ENCODE data around the gene NUDT5.
"Not testable (repeated sequence)": the region's sequence is repeated elsewhere in the genome, so short reads cannot be mapped to it uniquely, and the experiment has no call there.

NUDT5 gene

DNA sequence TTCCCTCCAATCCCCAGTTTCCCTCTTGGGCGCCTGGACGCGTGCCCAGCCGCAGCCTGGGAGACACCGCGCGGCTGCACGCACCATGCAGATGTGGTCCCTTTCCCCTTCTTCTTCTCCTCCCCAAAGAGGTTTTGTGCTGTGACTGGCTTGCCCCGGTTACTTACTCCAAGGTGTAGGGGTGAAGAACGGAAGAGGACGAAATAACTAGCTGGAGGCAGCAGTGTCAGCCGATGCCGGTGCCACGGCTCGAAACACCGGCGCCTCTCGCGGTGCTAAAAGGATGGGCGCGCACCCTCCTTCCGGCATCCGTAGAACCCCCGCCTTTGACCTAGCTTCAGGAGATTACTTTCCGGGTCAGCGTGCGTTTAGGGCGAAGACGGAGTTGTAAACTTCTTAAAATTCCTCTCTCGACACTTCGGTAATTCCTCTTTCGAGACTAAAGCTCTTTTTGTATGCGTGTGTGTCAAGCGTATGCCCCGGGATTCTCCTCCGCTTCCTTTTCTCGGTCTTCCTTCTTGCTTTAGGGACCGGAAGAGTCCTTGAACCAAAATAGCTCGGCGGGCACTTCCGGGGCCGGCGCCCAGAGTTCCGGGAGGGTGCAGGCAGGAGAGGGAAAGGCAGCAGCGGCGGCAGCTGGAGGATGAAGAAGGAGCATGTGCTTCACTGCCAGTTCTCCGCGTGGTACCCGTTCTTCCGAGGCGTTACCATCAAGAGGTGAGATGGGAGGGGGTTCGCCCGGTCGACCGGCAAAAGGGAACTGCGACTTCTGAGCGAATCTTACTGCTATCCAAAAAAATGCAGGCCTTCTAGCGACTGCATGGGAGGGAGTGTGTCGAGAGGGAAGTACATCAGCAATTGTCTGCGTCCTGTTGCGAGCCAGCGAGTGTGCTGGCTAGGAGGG is at the start of gene NUDT5, which contains the start of gene CDC123:
NUDT5 (minus strand) TSS at position 289 of the 904 bp plus-strand sequence. CDS start 9,600 bp downstream, outside the sequence.
CDC123 (plus strand) TSS at position 586 of the 904 bp plus-strand sequence; CDS start at position 644, 58 bp downstream.
- no peak for FAIRE-seq

DNA sequence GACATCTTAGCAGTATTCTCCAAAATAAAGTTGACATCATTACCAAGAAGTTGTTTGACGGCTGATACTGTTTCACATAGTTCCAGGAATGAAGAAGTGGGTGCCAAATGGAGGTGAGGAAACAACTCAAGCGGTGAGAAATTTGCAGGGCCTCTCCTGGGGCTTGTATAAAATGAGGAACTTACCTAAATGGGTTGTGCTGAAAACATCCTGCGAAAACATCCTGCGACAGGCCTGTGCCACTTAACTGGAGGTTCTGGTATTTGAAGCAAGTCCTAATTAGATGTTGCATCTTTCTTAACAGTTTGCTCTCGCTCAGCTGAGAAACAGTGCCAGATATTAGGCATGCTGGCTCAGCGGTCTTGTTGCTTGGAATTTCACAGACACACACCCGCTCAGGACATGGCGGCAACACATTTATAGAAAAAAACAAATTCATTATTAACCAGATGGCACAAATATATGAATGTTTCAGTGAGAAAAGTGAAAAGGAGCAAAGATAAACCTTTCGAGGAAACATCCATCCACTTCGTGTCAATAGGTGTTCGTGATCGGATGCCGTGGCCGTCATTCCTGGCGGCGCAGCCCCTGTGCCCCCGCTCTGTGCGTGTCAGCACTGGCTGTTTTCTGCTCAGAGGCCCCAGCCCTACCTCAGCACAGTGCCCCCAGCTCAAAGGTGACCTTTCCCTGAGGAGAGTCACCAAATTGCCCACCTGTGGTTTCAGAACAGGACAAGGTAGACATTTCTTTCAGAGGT is 48.4 kb upstream of the NUDT5 start:
- FAIRE-seq = no peak

DNA sequence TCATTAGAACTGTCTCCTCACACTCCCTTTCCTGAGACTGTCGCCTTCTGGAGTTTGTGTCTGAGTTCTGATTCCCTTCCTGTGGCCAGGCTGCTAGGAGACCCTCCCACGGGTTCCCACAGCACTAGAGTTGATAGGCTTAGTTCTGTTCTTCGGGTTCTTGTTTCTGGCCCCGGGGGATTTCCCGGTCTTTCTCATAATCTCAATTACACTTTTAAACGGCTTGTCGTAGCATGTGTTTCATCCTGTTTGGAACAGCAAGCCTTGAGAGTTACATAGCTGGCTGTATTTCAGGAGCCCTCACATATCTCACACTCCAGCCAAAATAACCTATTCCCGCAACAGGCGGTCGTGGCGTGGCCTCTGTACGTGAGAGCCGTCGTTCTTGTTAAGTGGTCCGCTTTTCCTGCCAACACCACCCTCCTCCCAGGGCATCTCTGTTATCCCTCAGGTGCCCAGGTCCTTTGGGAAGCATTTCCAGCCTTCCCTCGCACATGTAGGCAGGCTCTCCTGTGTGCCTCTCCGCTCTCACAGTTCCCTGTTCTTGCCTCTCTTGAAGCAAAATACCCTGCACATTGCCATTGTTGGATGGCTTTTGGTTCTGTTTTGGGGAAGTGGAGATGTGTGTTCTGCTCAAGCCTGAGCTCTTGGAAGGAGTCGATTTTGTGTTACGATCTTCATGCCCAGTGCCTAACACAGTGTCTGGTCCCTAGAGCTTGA is 46.3 kb upstream of the NUDT5 start:
- FAIRE-seq = no peak

DNA sequence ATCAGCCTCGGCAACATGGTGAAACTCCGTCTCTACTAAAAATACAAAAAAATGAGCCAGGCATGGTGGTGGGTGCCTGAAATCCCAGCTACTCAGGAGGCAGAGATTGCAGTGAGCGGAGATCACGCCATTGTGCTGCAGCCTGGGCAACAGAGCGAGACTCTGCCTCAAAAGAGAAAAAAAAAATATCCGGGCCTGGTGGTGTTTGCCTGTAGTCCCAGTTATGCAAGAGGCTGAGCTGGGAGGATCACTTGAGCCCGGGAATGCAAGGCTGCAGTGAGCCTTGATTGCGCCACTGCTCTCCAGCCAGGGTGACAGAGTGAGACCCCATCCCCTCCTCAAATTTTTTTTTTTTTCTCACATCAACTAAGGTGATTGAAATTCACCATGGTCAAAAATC is 43.1 kb upstream of the NUDT5 start:
- no peak for FAIRE-seq

DNA sequence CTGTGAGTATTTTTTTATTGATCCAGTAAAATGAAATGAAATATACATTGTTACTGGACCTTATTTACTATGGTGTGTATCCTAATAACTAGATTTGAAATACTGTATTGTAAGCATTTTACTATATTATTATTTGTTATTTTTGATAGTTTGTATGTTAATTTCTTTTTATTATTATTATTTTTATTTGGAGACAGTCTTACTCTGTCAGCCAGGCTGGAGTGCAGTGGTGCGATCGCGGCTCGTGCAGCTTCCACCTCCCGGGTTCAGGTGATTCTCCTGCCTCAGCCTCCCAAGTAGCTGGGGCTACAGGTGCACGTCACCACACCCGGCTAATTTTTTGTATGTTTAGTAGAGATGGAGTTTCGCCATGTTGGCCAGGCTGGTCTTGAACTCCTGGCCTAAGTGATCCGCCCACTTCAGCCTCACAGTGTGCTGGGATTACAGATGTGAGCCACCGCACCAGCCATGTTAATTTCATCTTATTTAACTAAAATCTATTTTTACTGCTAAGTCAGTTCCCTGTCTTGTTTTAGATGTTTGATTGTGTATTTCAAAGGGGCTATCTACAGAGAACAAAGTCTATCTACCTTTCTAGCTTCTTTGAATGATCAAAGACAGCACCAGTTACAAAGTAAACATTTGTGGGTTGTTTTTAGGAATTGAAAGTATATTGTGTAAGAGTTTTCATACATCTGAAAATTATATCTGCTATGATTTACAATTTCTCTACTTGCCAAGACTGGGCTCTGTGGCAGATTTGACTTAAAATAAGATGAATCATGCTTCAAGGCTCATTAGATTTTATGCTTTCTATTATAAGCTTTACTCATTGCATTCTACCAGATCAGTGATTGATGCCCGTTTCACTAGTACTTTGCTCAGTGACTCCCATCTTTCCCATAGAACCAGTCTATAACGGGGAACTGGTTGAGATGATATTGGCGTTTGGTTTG is 41.9 kb upstream of the NUDT5 start:
- FAIRE-seq = no peak

DNA sequence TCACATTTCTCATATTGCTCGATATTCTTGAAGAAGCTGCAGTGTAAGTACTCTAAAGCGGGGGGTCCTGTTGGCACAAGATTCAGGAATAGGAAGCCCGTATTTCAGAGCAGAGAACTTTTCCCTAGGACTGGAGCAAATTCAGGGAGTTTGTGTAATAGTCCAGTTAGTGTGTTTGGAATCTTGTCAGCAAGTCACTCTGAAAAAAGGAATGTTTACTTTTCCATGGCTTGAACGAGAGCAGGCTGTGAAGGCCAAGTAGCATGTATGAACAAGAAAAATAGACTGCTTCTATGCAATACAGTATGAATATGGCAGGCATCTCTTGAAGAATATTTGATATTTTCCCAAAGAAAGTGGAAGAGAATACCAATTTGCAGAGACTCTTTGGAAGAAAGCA is 40.1 kb upstream of the NUDT5 start:
- FAIRE-seq = no peak

DNA sequence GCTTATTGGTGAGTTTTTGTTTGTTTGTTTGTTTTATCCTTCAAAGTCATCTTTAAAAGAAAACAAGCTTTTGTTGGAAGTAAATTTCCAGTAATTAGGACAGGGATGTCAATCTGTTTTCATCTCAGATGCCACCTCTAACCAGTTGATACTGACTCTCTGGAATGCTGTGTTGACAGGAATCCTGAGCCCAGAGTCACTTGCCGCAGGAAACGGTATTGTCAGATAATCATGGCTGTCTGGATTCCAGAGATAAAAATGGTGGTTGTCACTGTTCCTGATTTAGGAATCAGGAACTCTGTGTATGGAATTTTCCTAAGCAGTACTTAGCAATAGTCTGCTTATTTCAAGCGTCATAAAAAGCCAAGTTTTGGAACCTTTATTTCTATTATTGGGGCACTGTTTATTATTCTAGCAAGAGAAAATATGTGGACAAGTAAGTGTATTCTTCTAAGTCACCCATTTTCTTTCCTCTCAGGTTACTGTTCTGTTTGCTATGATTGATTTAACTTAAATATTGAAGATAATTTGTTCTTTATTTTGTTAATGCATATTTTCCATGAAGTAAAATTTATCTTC is 39.5 kb upstream of the NUDT5 start:
- no peak for FAIRE-seq

DNA sequence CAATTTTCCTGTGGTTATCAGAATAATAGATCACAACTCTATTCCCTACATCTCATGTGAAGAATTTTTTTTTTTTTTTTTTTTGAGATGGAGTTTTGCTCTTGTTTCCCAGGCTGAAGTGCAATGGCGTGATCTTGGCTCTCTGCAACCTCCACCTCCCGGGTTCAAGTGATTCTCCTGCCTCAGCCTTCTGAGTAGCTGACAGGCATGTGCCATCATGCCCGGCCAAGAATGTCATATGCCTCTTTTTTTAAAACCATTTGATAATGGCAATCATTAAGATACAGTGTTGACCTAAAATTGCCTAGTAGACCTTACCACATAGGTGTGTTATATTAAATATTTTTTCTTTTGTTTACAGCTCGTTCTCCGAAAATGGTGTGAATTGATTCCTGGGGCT is 39.0 kb upstream of the NUDT5 start:
- not testable (repeated sequence) for FAIRE-seq

DNA sequence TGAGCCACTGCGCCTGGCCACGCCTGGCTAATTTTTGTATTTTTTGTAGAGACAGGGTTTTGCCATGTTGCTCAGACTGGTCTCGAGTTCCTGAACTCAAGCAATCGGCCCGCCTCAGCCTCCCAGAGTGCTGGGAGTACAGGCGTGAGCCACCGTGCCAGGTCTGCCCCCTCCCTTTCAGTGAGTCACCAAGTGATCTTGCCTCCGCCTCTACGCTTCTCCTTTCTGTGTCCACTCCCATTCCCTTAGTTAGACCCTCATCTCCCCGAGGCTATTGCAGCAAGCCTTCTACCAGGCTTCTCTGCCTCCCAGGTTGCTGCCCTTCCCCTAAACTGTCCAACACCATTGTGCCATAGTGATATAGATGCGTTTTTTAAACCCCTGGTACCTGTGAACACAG is 33.2 kb upstream of the NUDT5 start:
- FAIRE-seq = no peak

DNA sequence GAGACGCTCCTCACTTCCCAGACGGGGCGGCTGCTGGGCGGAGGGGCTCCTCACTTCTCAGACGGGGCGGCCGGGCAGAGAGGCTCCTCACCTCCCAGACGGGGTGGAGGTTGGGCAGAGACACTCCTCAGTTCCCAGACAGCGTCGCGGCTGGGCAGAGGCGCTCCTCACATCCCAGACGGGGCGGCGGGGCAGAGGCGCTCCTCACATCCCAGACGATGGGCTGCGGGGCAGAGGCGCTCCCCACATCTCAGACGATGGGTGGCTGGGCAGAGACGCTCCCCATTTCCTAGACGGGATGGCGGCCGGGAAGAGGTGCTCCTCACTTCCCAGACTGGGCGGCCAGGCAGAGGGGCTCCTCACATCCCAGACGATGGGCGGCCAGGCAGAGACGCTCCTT is 30.7 kb upstream of the NUDT5 start:
- FAIRE-seq = not testable (repeated sequence)

DNA sequence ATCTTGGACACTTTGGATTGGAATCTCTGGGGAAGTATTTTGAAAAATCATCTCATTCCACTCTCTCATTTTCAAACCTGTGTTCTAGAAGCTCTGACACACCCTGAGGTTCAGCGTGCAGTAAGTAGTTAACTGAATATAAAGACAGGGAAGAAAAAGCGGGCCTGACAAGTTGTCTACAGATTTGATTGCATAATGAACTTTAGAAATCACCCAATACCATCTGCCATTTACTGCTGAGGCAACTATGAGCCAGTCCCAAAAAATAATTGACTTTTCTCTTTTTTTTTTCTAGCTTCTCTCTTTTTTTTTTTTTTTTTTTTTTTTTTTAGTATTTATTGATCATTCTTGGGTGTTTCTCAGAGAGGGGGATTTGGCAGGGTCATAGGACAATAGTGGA is 29.8 kb upstream of the NUDT5 start:
- no peak for FAIRE-seq

DNA sequence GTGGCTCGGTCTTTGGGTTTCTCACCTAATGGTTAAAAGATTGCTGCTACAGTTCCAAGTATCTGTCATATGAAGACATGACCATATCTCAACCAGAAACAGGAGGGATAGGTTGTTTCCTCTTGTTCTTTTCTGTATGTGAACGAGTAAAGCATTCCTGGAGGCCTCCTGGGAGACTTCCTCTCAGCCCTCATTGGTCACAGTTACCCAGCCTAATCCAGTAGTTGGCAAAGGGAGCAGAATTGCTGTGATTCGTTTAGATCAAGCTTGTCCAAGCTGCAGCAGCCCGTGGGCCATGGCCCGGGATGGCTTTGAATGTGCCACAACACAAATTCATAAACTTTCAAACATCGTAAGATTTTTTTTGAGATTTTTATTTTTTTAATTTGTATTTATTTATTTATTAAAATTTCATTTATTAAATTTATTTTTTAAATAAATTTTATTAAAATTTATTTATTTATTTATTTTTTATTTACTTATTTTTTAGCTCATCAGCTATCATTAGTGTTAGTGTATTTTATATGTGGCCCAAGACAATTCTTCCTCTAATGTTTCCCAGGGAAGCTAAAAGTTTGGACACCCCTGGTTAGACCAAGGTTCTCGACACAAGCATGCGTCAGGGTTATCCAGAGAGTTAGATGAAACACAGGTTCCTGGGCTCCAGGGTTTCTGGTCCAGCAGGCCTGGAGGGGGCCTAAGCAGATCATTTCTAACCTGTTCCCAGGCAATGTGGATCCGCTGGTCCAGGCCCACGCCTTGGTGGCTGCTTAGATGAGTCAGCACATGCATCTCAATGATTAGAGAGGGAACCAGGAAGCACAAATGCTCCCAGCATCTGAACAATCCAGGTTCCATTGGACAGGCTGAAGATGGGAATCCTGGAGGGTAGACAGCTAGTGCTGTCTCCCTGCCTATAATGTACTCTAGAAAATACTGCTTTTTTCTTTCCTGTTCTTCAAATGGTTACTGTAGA is 25.9 kb upstream of the NUDT5 start:
- no peak for FAIRE-seq

DNA sequence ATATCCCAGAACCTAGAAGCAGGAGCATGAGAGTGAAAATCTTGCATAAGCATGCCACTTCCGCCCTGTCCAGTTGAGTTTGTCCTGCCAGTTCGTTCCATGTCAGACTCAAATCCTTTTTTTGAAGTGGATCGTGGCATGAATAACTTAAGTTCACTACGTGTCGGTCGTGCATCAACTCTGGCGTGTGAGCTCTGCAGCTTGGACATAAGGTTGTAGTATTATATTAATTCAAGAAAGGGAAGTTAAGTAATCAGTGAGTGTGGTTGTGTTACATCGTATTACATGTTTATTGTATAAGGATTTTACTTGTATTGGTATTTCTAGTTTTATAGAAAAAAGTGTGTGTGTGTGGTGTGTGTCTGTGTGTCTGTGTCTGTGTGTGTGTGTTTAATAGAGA is 23.3 kb upstream of the NUDT5 start:
- no peak for FAIRE-seq

DNA sequence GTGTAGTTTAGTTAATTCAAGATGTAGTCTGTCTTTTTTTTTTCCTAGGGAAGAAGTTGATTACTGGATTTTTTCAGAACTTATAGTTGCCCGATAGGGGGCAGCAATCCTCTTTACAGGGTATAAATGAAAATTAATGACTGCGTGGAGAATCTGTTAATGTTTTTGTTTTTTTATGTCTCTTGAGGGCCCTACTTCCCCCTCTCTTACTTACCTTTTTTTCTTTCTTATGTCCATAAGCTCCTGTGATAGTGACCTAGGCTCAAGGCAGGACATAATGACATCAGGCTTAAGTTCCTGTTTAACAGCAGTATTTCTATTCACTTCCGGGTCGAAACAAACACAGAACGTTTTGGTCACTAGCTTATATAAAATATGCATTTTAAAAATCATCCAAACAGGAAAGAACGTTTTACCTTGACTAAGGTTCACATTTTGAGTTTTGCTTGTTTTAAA is 19.1 kb upstream of the NUDT5 start:
- FAIRE-seq = peak; percentile 25

DNA sequence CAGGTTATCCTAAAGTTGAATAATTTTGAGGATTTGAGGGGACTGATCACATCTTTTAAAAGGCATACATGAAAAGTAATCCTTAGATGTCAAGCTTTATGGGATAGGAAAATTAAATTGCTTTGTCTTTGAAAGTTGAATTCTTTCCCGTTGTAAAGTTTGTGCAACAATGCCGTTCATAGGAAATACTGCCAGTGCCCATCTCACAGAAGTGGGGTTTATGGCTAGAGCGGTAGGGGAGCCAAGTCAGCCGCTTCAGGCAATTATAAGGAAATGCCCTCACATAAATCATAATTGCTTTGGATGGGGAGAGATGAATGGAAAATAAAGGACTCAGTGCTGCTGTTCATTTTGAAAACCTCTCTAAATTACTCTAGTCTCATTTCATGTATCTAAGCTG is 18.4 kb upstream of the NUDT5 start:
- no peak for FAIRE-seq

DNA sequence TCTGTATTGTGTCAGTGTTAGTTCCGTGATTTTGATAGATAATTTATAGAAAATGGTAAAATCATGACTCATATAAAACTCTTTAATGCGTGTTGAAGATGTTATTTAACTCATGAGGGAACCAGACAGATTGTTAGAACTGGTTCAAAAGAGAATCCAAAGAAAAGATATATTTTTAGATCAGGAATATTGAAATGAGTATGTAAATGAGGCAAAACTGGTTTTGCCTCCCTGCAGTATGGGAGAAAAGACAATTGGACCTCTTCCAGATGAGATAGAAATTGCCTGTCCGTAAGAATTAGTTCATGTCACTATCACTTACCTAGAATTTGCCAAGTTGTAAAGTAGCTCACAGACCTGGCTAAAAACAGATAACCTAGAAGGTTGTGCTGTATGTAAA is 17.9 kb upstream of the NUDT5 start:
- FAIRE-seq = no peak

DNA sequence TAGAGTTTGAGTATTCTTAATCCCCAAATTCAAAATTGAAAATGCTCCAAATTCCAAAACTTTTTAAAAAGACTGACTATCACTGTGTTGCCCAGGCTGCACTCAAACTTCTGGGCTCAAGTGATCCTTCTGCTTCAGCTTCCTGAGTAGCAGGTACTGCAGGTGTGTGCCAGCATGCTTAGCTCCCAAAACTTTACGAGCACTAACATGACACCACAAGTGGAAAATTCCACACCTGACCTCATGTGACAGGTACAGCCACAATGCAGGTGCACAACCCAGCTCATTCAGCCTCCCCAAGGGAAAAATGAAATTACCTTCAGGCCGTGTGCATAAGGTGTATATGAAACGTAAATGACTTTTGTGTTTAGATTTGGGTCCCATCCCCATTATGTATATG is 16.8 kb upstream of the NUDT5 start:
- no peak for FAIRE-seq

DNA sequence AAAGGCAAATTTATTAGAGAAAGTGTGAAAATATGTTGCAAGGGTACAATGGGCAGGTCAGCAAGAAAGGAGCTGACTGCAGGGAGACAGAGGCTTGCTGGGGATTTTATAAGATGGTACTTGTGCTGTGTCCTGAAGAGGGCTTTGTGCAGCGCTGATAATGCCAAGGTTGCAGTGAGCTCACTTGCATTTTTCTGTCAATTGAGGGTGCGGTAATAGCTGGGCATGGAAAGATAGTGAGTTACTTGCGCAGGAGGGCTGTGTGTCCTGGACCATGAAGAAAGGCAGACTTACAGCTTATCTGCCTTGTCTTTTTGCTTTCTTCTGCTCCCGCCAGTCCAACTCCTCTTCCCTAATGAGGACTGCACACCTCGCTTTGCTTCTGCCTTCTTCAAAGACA is 12.8 kb upstream of the NUDT5 start:
- no peak for FAIRE-seq

DNA sequence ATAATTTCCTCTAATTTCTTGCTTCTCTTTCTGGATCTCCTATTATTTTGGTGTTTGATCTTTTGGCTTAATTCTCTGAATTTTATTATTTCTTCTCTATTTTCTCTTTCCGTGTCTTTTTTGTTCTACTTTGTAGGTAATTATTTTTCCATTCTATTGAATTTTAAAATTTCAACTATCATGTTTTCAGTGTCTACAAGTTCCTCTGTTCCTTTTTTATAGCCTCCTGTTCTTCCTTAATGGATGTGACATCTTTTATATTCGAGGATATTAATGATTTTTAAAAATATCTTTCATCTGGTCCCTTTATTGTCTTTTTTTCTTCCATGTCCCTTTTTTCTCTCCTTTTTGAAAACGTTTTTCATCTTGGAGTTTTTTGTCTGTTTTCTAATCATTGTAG is 11.4 kb upstream of the NUDT5 start:
- no peak for FAIRE-seq

DNA sequence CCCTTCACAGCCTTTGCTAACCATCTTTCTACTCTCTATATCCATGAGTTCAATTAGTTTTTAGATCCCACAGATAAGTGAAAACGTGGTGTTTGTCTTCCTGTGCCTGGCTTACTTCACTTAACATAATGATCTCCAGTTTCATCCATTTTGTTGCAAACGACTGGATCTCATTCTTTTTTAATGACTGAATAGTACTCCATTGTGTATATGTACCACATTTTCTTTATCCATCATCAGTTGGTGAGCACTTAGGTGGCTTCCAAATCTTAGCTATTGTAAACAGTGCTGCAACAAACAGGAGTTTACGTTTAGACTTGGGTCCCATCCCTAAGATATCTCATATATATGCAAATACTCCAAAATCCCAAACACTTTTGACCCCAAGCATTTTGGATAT is 9.4 kb upstream of the NUDT5 start:
- no peak for FAIRE-seq

All from A204.1 (cell line).